Gastrocnemius medialis (tissue), 4 donors: ENCODE data around the gene HSD17B12. TPM values are rescaled to one million over a fixed set of nuclear protein-coding genes. Genes with fewer than 3 reads are reported as not detected.

Experiments
- ATAC-seq, 2 donors: fragments of 150-250 bp; one replicate each; pipeline ENCODE4 v1.9.1; 2016
- DNase-seq, 2 donors: peaks; one replicate each; pipeline ENCODE4 v3.0.0-alpha.2; 2019
- H3K27ac ChIP-seq, 4 donors: fragments of 200-600 bp; sonication (generic); 1 replicate in 1 of 4; 2 replicates in 3 of 4; pipeline ENCODE4 v1.5.1; 2016 to 2018; ENCODE audit warnings: mild to moderate bottlenecking in 2 of 4, moderate library complexity in 1 of 4
- H3K27me3 ChIP-seq, 3 donors: fragments of 200-600 bp; sonication (generic) in 2 of 3; 1 replicate in 1 of 3; 2 replicates in 2 of 3; pipeline versions ENCODE4 v1.5.1 to v1.6.0; 2016 to 2019; ENCODE audit warnings: mild to moderate bottlenecking in 1 of 3, moderate library complexity in 1 of 3
- H3K36me3 ChIP-seq, 2 donors: fragments of 200-600 bp; sonication (generic) in 1 of 2; one replicate each; pipeline ENCODE4 v1.5.1; 2017 to 2018
- H3K4me1 ChIP-seq, 2 donors: fragments of 200-600 bp; sonication (generic) in 1 of 2; one replicate each; pipeline ENCODE4 v1.5.1; 2016 to 2017; ENCODE audit warnings: mild to moderate bottlenecking in 2 of 2
- H3K4me3 ChIP-seq, 4 donors: fragments of 200-600 bp; sonication (generic) in 3 of 4; 1 replicate in 1 of 4; 2 replicates in 3 of 4; pipeline ENCODE4 v1.5.1; 2016 to 2019; ENCODE audit warnings: mild to moderate bottlenecking in 2 of 4
- H3K9me3 ChIP-seq, 3 donors: fragments of 200-600 bp; sonication (generic) in 2 of 3; 1 replicate in 1 of 3; 2 replicates in 2 of 3; pipeline ENCODE4 v1.5.1; 2016 to 2019
- POLR2A ChIP-seq, 2 donors: fragments of 450-650 bp; IDR thresholded peaks; one replicate each; pipeline ENCODE4 v1.6.1; 2017; ENCODE audit warnings: antibody characterized with exemption in 2 of 2, mild to moderate bottlenecking in 2 of 2, moderate library complexity in 2 of 2
- in situ Hi-C, 4 donors: fragments of 200-750 bp; cut with MboI; loops; one replicate each; pipeline versions ENCODE4 v1.15.0 to v1.8.0; 2017; ENCODE audit warnings: low sequenced_read_pairs in 4 of 4
- intact Hi-C: fragments of 100-400 bp; cut with DNase I; formaldehyde crosslinking; loops from one replicate; pipeline ENCODE4 v1.15.1; 2023; ENCODE audit warnings: low total_unique reads
- total RNA-seq, 4 donors: library from RNA; depleted of rRNA; stranded (reverse); fragments of >200 nt; gene quantifications; one replicate each; pipeline versions ENCODE4 v1.1.0 to v1.2.3, GENCODE V29; 2016
- TF ChIP-seq, protein P1 (sequence below), 5 experiments: fragments of 450-650 bp in 3 of 5; fragments of 200-600 bp in 2 of 5; sonication (generic) in 2 of 5; IDR thresholded peaks in 4 of 5; conservative IDR thresholded peaks in 1 of 5; 1 replicate in 4 of 5; 2 replicates in 1 of 5; pipeline ENCODE4 v1.5.1; 2016 to 2019; ENCODE audit warnings: antibody characterized with exemption in 5 of 5, mild to moderate bottlenecking in 3 of 5, moderate library complexity in 3 of 5

The HSD17B12 gene
- total RNA-seq, 4 donors from 2014 or later = 20.5 to 41.1 (median 28.6) TPM

DNA sequence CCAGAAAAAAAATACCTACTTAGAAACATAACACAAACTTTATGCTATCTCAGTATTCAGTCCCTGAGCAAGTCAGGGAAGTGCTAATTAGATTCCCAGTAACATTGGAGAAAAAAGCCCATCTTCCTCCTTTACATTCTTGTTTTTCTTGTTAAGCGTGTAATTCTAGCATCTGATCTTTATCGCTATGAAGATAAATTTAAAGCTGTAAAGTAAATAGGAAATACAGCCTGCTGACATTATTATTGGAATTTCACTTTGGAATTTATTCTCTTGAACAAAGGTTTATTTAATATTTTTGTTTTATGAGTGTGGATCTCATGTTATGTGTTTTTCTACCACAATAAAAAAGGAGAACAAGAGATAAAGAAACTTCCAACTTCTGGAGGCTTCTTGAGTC lies 214.0 kb downstream of the HSD17B12 start:
- TF ChIP-seq, protein P1, sequence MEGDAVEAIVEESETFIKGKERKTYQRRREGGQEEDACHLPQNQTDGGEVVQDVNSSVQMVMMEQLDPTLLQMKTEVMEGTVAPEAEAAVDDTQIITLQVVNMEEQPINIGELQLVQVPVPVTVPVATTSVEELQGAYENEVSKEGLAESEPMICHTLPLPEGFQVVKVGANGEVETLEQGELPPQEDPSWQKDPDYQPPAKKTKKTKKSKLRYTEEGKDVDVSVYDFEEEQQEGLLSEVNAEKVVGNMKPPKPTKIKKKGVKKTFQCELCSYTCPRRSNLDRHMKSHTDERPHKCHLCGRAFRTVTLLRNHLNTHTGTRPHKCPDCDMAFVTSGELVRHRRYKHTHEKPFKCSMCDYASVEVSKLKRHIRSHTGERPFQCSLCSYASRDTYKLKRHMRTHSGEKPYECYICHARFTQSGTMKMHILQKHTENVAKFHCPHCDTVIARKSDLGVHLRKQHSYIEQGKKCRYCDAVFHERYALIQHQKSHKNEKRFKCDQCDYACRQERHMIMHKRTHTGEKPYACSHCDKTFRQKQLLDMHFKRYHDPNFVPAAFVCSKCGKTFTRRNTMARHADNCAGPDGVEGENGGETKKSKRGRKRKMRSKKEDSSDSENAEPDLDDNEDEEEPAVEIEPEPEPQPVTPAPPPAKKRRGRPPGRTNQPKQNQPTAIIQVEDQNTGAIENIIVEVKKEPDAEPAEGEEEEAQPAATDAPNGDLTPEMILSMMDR (IDR thresholded peaks at IDR 0.05 in 4 of 5, conservative IDR thresholded peaks at IDR 0.05 in 1 of 5) = no peak
- no peak for TF ChIP-seq POLR2A (IDR thresholded peaks at IDR 0.05)
- DNase-seq (no peak), ATAC-seq (no peak)
- no peaks in the 10 kb centered on the region for H3K9me3 ChIP-seq
- intact Hi-C loops (loop anchor here (5.0 kb wide), 1 partner anchor 98 kb away; no protein-coding TSS in a partner anchor), in situ Hi-C loops (loop anchor here (5.0 to 10.0 kb wide), 4 partner anchors 50 to 150 kb away; partner anchors contain the start of genes ACCSL (in 1 of the 4) and C11orf96 (in 1 of the 4))
- no peak overlapping the region for H3K4me3 ChIP-seq
- H3K27ac ChIP-seq = no peak overlapping the region
- H3K4me1 ChIP-seq = no peaks in the 10 kb centered on the region
- H3K36me3 ChIP-seq = peaks cover 3 to 83% of the 10 kb centered on the region in 2 donors
- no peaks in the 10 kb centered on the region for H3K27me3 ChIP-seq

DNA sequence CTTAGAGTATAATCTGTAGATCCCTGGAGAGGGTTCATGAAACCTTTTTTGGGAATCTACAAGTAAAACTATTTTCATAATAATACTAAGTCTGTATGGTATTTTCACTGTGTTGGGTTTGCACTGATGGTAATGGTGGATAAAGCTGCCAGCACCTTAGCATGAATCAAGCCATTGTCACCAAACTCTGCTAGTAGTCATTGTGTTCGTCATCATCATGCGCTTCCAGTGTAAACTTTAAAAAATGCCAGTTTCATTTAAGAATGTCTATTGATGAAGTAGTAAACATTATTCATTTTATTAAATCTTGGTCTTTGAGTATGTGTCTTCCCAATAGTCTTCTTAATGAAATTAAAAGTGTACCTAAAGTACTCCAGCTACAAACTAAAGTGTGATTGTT lies 215.1 kb downstream of the HSD17B12 start:
- in situ Hi-C loops = loop anchor here in 3 of 4 donors (10.0 kb wide), 3 partner anchors 49 to 149 kb away; partner anchors contain the start of genes ACCSL (in 1 of the 3) and C11orf96 (in 1 of the 3)
- ATAC-seq = no peak

DNA sequence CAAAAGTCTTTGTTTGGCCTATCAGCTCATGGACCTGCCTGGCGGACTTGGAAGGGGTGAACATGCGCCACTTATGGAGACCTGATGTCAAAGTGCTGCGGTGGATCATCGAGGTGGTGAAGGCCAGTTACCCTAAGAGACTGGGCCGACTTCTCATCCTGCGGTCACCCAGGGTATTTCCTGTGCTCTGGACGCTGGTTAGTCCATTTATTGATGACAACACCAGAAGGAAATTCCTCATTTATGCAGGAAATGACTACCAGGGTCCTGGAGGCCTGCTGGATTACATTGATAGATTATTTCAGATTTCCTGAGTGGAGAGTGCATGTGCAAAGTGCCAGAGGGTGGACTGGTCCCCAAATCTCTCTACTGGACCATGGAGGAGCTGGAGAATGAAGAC lies 218.0 kb downstream of the HSD17B12 start:
- Histone ChIP-seq H3K36me3 (peaks cover 3 to 72% of the 10 kb centered on the region in 2 donors), H3K9me3 (no peaks in the 10 kb centered on the region), H3K4me1 (no peaks in the 10 kb centered on the region), H3K27me3 (no peaks in the 10 kb centered on the region), H3K4me3 (no peak overlapping the region), H3K27ac (no peak overlapping the region)
- no peak for TF ChIP-seq POLR2A (IDR thresholded peaks at IDR 0.05)
- TF ChIP-seq, protein P1 (IDR thresholded peaks at IDR 0.05 in 4 of 5, conservative IDR thresholded peaks at IDR 0.05 in 1 of 5) = no peak
- DNase-seq = no peak
- intact Hi-C loops (no loop called here), in situ Hi-C loops (loop anchor here in 3 of 4 donors (10.0 kb wide), 3 partner anchors 46 to 146 kb away; partner anchors contain the start of genes ACCSL (in 1 of the 3) and C11orf96 (in 1 of the 3))
- no peak for ATAC-seq

More for the DNA sequence above, 215.1 kb downstream of the HSD17B12 start:
- Histone ChIP-seq H3K4me3 (no peak overlapping the region), H3K27me3 (no peaks in the 10 kb centered on the region), H3K36me3 (peaks cover 3 to 75% of the 10 kb centered on the region in 2 donors), H3K27ac (no peak overlapping the region), H3K9me3 (no peaks in the 10 kb centered on the region), H3K4me1 (no peaks in the 10 kb centered on the region)
- TF ChIP-seq, protein P1 (IDR thresholded peaks at IDR 0.05 in 4 of 5, conservative IDR thresholded peaks at IDR 0.05 in 1 of 5) = no peak
- no peak for TF ChIP-seq POLR2A (IDR thresholded peaks at IDR 0.05)
- no peak for DNase-seq
- intact Hi-C loops = no loop called here

DNA sequence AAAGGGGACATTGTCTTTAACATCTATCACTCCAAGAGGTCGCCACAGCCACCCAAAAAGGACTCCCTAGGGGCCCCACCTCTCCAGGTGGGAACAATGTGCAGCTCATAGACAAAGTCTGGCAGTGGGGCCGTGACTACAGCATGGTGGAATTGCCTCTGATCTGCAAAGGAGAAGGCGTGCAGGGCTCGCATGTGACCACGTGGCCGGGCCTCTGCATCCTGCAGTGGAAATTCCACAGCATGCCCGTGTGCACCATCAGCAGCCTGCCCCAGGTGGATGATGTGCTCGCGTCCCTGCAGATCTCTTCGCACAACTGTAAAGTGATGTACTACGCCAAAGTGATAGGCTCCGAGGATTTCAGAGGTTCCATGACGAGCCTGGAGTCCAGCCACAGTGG lies 218.6 kb downstream of the HSD17B12 start:
- Histone ChIP-seq H3K27me3 (no peaks in the 10 kb centered on the region), H3K27ac (no peak overlapping the region), H3K4me1 (no peaks in the 10 kb centered on the region), H3K9me3 (no peaks in the 10 kb centered on the region), H3K4me3 (no peak overlapping the region), H3K36me3 (peaks cover 0 to 72% of the 10 kb centered on the region in 2 donors)
- ATAC-seq (no peak), DNase-seq (no peak)
- intact Hi-C loops (no loop called here), in situ Hi-C loops (loop anchor here in 3 of 4 donors (10.0 kb wide), 3 partner anchors 46 to 146 kb away; partner anchors contain the start of genes ACCSL (in 1 of the 3) and C11orf96 (in 1 of the 3))
- TF ChIP-seq, protein P1 (IDR thresholded peaks at IDR 0.05 in 4 of 5, conservative IDR thresholded peaks at IDR 0.05 in 1 of 5) = no peak
- TF ChIP-seq POLR2A (IDR thresholded peaks at IDR 0.05) = no peak
